Measurements from ENCODE around the gene STRA6.

The STRA6 gene

DNA sequence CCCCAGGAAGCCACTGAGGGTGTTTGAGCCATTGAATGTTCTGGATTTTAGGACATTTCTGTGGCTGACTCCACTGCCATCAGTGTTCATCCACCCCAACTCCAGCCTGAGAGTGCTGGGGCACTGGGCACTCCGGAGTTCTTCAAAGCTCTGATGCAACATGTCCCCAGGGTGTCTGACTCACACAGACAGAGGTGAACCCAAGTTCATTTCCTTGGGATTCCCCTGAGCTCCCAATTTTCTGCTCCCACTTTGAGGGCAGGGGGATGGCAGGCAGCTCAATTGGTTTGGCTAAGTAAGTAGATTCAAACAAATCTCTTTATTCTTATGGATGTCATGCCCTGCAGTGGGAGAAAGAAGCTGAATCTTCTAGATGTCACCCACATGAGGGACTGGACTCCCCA lies 2.2 kb downstream of the STRA6 start:
- peak; percentile 83 for DNase-seq (ENCODE audit: low read depth)
- no peak for TF ChIP-seq CTCF (IDR thresholded peaks at IDR 0.05; ENCODE audit: low read length, missing control alignments)
- no peak overlapping the region for H3K4me3 ChIP-seq (replicated peaks; ENCODE audit: low read depth, low read length)

GRCh38 chr15:74199297-74199652 lies 3.3 kb downstream of the STRA6 start:
- no peak for TF ChIP-seq CTCF (IDR thresholded peaks at IDR 0.05; ENCODE audit: low read length, missing control alignments)
- H3K4me3 ChIP-seq (replicated peaks; ENCODE audit: low read depth, low read length): no peak overlapping the region
- no peak for DNase-seq (ENCODE audit: low read depth)

DNA sequence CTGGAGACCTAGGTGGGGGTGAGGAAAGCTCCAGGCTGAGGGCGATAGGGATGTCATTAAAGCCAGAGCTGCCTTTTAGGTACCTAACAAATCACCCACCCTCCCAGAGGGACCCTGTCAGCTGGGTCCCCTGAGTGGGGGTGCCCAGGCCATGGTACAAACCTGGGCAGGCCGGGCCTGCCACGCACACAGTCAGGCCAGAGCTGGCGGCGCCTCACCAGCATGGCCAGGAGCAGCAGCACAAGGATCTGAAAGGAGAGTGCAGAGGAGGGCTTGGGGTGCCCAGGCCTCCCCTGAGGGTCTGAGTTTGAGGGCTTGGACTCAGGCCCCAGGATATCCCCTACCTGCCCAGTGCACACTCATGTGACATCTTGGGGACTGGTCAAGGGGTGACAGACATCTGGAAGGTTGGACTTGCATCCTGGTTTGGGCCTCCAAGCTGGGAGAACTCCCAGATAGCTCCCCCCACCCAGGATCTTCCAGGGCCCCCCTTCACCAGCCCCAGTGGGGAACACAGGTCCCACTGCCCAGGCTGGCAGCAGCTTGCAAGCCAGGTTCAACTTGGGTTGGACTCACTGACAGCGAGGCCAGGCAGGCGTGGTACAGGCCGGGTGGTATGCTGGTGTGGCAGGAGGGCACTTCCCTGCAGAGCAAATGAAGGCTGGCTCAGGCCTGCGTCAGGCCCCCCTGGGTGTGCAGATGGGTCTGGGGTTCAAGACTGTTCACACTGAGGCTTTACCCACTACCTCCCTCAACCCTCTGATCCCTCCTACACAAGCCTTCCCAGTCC lies 5.2 kb downstream of the STRA6 start:
- no peak for TF ChIP-seq CTCF (IDR thresholded peaks at IDR 0.05; ENCODE audit: low read length, missing control alignments)
- H3K4me3 ChIP-seq (replicated peaks; ENCODE audit: low read depth, low read length): no peak overlapping the region
- no peak for DNase-seq (ENCODE audit: low read depth)

DNA sequence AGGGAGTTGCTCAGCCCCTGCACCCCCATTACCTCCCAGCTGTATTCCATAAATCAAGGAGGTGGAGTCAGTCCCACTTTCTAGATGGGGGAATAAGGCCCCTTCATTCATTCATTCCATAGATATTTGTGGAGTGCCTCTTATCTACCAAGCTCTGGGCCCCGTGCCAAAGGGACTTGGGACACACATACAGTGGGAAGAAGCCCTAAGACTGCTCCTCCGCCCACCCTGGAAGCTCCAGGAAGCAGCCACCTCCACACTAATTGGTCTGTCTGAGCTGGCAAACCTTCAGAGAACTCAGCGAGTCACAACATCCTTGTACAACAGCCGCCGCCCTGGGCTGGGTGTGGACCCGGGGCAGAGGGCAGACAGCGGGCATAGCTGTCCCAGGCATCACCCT lies 6.4 kb downstream of the STRA6 start:
- no peak overlapping the region for H3K4me3 ChIP-seq (replicated peaks; ENCODE audit: low read depth, low read length)
- TF ChIP-seq CTCF (IDR thresholded peaks at IDR 0.05; ENCODE audit: low read length, missing control alignments): no peak
- peak; percentile 94 for DNase-seq (ENCODE audit: low read depth)

GRCh38 chr15:74194572-74195559 lies 7.7 kb downstream of the STRA6 start:
- TF ChIP-seq CTCF (IDR thresholded peaks at IDR 0.05; ENCODE audit: low read length, missing control alignments): no peak
- no peak for DNase-seq (ENCODE audit: low read depth)
- H3K4me3 ChIP-seq (replicated peaks; ENCODE audit: low read depth, low read length): no peak overlapping the region

DNA sequence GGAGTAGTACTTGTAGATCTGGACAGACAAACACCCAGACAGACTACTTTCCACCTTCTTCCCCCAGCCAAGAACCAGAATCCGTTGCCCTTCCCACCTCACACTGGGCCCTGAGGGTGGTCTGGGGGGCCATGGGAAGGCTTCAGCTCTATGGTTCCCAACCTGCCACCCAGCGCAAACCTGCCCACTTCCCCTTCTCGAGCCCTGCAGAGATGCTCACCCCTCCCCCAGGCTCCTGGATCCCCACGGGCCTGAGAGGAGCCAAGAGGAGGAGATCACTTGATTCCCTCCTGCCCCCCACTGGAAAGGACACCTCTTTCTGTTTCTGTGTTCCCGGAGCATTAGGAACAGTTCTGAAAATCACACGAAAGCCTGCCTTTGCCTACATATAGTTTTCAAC lies 8.7 kb downstream of the STRA6 start:
- no peak overlapping the region for H3K4me3 ChIP-seq (replicated peaks; ENCODE audit: low read depth, low read length)
- TF ChIP-seq CTCF (IDR thresholded peaks at IDR 0.05; ENCODE audit: low read length, missing control alignments): no peak
- no peak for DNase-seq (ENCODE audit: low read depth)

Measured in fibroblast of pulmonary artery (primary cell).